H9 (cell line): ENCODE measurements around the gene FARS2. TPM values are rescaled to one million over a fixed set of nuclear protein-coding genes. Genes with fewer than 3 reads are reported as not detected.

Experiments used
- DNase-seq: peaks from one replicate; pipeline ENCODE4 v3.0.0-alpha.2; 2017
- H2AFZ ChIP-seq: one replicate; pipeline ENCODE4 v1.6.1; 2013; ENCODE audit warnings: mild to moderate bottlenecking, low read length, control low read depth, moderate library complexity
- H2AK5ac ChIP-seq: 2 replicates; pipeline ENCODE4 v1.6.1; 2013; ENCODE audit warnings: low read length, control low read depth, mixed read lengths; ENCODE audit not compliant: insufficient read length
- H2BK120ac ChIP-seq: one replicate; pipeline ENCODE4 v1.6.1; 2013; ENCODE audit warnings: low read depth, mild to moderate bottlenecking, low read length, control low read depth, inconsistent platforms; ENCODE audit not compliant: poor library complexity, severe bottlenecking
- H2BK12ac ChIP-seq: 2 replicates; pipeline ENCODE4 v1.6.1; 2013; ENCODE audit warnings: low read length, control low read depth, mixed read lengths, low read depth; ENCODE audit not compliant: insufficient read length
- H2BK15ac ChIP-seq: 2 replicates; pipeline ENCODE4 v1.6.1; 2013; ENCODE audit warnings: low read depth, low read length, control low read depth
- H2BK20ac ChIP-seq: one replicate; pipeline ENCODE4 v1.6.1; 2013; ENCODE audit warnings: low read depth, mild to moderate bottlenecking, low read length, control low read depth, inconsistent platforms; ENCODE audit not compliant: poor library complexity, severe bottlenecking
- H2BK5ac ChIP-seq: 2 replicates; pipeline ENCODE4 v1.6.1; 2013; ENCODE audit warnings: low read length, control low read depth, mixed read lengths; ENCODE audit not compliant: insufficient read length
- H3K14ac ChIP-seq: 2 replicates; pipeline ENCODE4 v1.6.1; 2013; ENCODE audit warnings: low read length, control low read depth; ENCODE audit not compliant: insufficient read depth
- H3K18ac ChIP-seq: 2 replicates; pipeline ENCODE4 v1.6.1; 2013; ENCODE audit warnings: low read depth, mild to moderate bottlenecking, mixed read lengths, low read length, control low read depth; ENCODE audit not compliant: insufficient read length
- H3K23ac ChIP-seq: 2 replicates; pipeline ENCODE4 v1.6.1; 2013; ENCODE audit warnings: low read length, control low read depth, mixed read lengths, low read depth; ENCODE audit not compliant: insufficient read length
- H3K23me2 ChIP-seq: 2 replicates; pipeline ENCODE4 v1.6.1; 2013; ENCODE audit warnings: low read depth, mild to moderate bottlenecking, mixed read lengths, low read length, control low read depth; ENCODE audit not compliant: insufficient read length, poor library complexity, severe bottlenecking
- H3K27ac ChIP-seq: 2 replicates; pipeline ENCODE4 v1.5.1; 2013; ENCODE audit warnings: low read length, control low read depth, mixed read lengths, low read depth; ENCODE audit not compliant: insufficient read length
- H3K27me3 ChIP-seq: 2 replicates; pipeline ENCODE4 v1.6.1; 2013; ENCODE audit warnings: low read length, control low read depth, inconsistent platforms; ENCODE audit not compliant: insufficient read depth
- H3K4ac ChIP-seq: 2 replicates; pipeline ENCODE4 v1.6.1; 2013; ENCODE audit warnings: low read depth, mild to moderate bottlenecking, control low read depth, inconsistent platforms, low read length, moderate library complexity
- H3K4me1 ChIP-seq: 2 replicates; pipeline ENCODE4 v1.6.1; 2013; ENCODE audit warnings: low read length, control low read depth, inconsistent platforms; ENCODE audit not compliant: insufficient read depth
- H3K4me2 ChIP-seq: 2 replicates; pipeline ENCODE4 v1.6.1; 2013; ENCODE audit warnings: low read length, control low read depth, mixed read lengths; ENCODE audit not compliant: insufficient read length, insufficient read depth
- H3K56ac ChIP-seq: 2 replicates; pipeline ENCODE4 v1.6.1; 2013; ENCODE audit warnings: low read depth, mild to moderate bottlenecking, mixed read lengths, low read length, control low read depth; ENCODE audit not compliant: insufficient read length
- H3K79me1 ChIP-seq: 2 replicates; pipeline ENCODE4 v1.6.1; 2013; ENCODE audit warnings: low read depth, mild to moderate bottlenecking, moderate library complexity, low read length, control low read depth, inconsistent platforms; ENCODE audit not compliant: insufficient read depth, poor library complexity, severe bottlenecking
- H3K79me2 ChIP-seq: 2 replicates; pipeline ENCODE4 v1.6.1; 2013; ENCODE audit warnings: low read length, control low read depth, inconsistent platforms; ENCODE audit not compliant: insufficient read depth
- H3K9ac ChIP-seq: 2 replicates; pipeline ENCODE4 v1.6.1; 2013; ENCODE audit warnings: low read length, control low read depth, mixed read lengths; ENCODE audit not compliant: insufficient read length; ENCODE audit errors: extremely low read depth
- H3K9me3 ChIP-seq: one replicate; pipeline ENCODE4 v1.6.1; 2013; ENCODE audit warnings: low read depth, low read length, inconsistent platforms; ENCODE audit not compliant: control insufficient read depth
- H3T11ph ChIP-seq: one replicate; pipeline ENCODE4 v1.6.1; 2013; ENCODE audit warnings: mild to moderate bottlenecking, low read length, control low read depth, inconsistent platforms
- H4K20me1 ChIP-seq: one replicate; pipeline ENCODE4 v1.6.1; 2013; ENCODE audit not compliant: control insufficient read depth, insufficient read length, insufficient read depth
- H4K5ac ChIP-seq: 2 replicates; pipeline ENCODE4 v1.6.1; 2013; ENCODE audit warnings: low read depth, mild to moderate bottlenecking, mixed read lengths, low read length, control low read depth; ENCODE audit not compliant: insufficient read length
- H4K8ac ChIP-seq: replicated peaks from 2 replicates; pipeline ENCODE4 v1.6.1; 2013; ENCODE audit warnings: low read length, control low read depth, mixed read lengths, low read depth; ENCODE audit not compliant: insufficient read length
- H4K91ac ChIP-seq: 2 replicates; pipeline ENCODE4 v1.6.1; 2013; ENCODE audit warnings: low read depth, mild to moderate bottlenecking, moderate library complexity, mixed read lengths, low read length, control low read depth; ENCODE audit not compliant: insufficient read length
- H3K27ac Mint-ChIP-seq, 3 experiments: 2 replicates in 2 of 3; 3 replicates in 1 of 3; pipeline ENCODE4 v1.8.0; 2020 to 2021; ENCODE audit warnings: mixed read lengths in 3 of 3, mild to moderate bottlenecking in 1 of 3, moderate library complexity in 1 of 3
- H3K27me3 Mint-ChIP-seq: 2 replicates; pipeline ENCODE4 v1.8.0; 2021; ENCODE audit warnings: low read depth, mild to moderate bottlenecking, moderate library complexity, mixed read lengths
- H3K36me3 Mint-ChIP-seq, 3 experiments: 2 replicates in 2 of 3; 3 replicates in 1 of 3; pipeline ENCODE4 v1.8.0; 2020 to 2021; ENCODE audit warnings: low read depth in 3 of 3, mixed read lengths in 3 of 3; ENCODE audit not compliant: insufficient read depth in 1 of 3
- H3K4me1 Mint-ChIP-seq, 2 experiments: 2 replicates each; pipeline ENCODE4 v1.8.0; 2020; ENCODE audit warnings: mixed read lengths in 2 of 2
- H3K4me3 Mint-ChIP-seq, 2 experiments: 2 replicates in 1 of 2; 3 replicates in 1 of 2; pipeline ENCODE4 v1.8.0; 2020 to 2021; ENCODE audit warnings: mild to moderate bottlenecking in 2 of 2, mixed read lengths in 2 of 2, moderate library complexity in 1 of 2
- H3K9me3 Mint-ChIP-seq, 2 experiments: 2 replicates in 1 of 2; 3 replicates in 1 of 2; pipeline ENCODE4 v1.8.0; 2020; ENCODE audit warnings: mild to moderate bottlenecking in 2 of 2, mixed read lengths in 2 of 2, moderate library complexity in 1 of 2
- CTCF ChIP-seq: fragments of 200-600 bp; sonication (generic); conservative IDR thresholded peaks from 3 replicates; pipeline ENCODE4 v1.8.0; 2021; ENCODE audit warnings: antibody characterized with exemption, mild to moderate bottlenecking
- WGBS: extraction: QIAGEN DNeasy Blood & Tissue Kit; methylation state at CpG from one replicate; pipeline ENCODE4 v1.1.7; 2013; ENCODE audit warnings: missing lambda C conversion rate, low lambda C conversion rate, mixed read lengths; ENCODE audit not compliant: insufficient read length; ENCODE audit errors: extremely low coverage; 5-methylcytosine and 5-hydroxymethylcytosine counted together
- total RNA-seq: library from RNA; stranded (reverse); gene quantifications from 2 replicates; pipeline ENCODE4 v1.2.1, GENCODE V29; 2021

Gene FARS2
- total RNA-seq, 1 experiment from 2014 or later: 8.5 TPM

DNA sequence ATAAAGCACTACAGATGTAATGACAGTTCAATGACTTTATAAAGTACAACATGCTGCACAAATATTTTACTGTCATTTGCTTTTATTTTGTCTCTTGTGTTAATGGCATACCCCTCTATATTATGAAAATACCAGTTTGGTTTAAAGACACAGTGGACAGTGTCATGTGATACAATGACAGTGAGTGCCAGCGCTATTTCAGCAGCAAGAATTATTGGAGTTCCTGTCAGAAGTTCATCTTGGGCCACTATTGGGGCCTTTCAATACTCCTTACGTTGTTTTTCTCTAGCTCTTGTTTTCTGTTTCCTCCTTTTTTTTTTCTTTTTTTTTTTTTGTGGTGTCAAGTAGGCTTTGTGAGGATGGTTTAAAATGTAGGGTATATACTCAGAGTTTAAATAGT, 232.5 kb downstream of the FARS2 start:
- Histone ChIP-seq H4K8ac (no peak overlapping the region), H3K23me2 (no peaks in the 10 kb centered on the region), H3K4ac (no peak overlapping the region), H4K20me1 (no peaks in the 10 kb centered on the region), H3T11ph (no peak overlapping the region), H3K56ac (no peak overlapping the region), H2BK15ac (no peak overlapping the region), H3K79me2 (no peaks in the 10 kb centered on the region), H3K9ac (no peak overlapping the region), H3K4me2 (no peak overlapping the region), H2BK12ac (no peak overlapping the region), H3K27ac (no peak overlapping the region), H3K4me1 (no peaks in the 10 kb centered on the region; the same call in 1 of the 2 replicates), H4K5ac (no peak overlapping the region), H3K9me3 (no peaks in the 10 kb centered on the region), H2BK20ac (no peak overlapping the region), H3K27me3 (no peaks in the 10 kb centered on the region), H3K14ac (no peak overlapping the region), H2BK5ac (no peak overlapping the region), H3K79me1 (no peaks in the 10 kb centered on the region), H2AFZ (no peak overlapping the region), H2AK5ac (no peak overlapping the region), H4K91ac (no peak overlapping the region), H3K18ac (no peak overlapping the region), H2BK120ac (no peak overlapping the region), H3K23ac (no peak overlapping the region)
- H3K27me3 Mint-ChIP-seq: no peaks in the 10 kb centered on the region
- no peak overlapping the region for H3K4me3 Mint-ChIP-seq
- H3K4me1 Mint-ChIP-seq: peaks cover 5 to 7% of the 10 kb centered on the region in 2 experiments
- no CpG with 5 or more reads among the region's 2 CpGs for WGBS
- no peaks in the 10 kb centered on the region for H3K36me3 Mint-ChIP-seq
- no peak for TF ChIP-seq CTCF
- no peak for DNase-seq
- H3K27ac Mint-ChIP-seq: no peak overlapping the region
- H3K9me3 Mint-ChIP-seq: no peaks in the 10 kb centered on the region
